Activated CD8-positive, alpha-beta T cell treated with anti-CD3 and anti-CD28 coated beads for 36 hours (primary cell): Measurements from ENCODE around the gene EFNA4. TPM values are rescaled to one million over a fixed set of nuclear protein-coding genes. Genes with fewer than 3 reads are reported as not detected.
"Not testable (repeated sequence)": the region's sequence is repeated elsewhere in the genome, so short reads cannot be mapped to it uniquely, and the experiment has no call there.

Experiments used
- ATAC-seq: fragments of 200-7000 bp; cut with Tn5 transposase; one replicate; pipeline ENCODE4 v1.10.0; 2021; ENCODE audit warnings: mild to moderate bottlenecking, moderate library complexity
- CTCF ChIA-PET: fragments of 350-600 bp; sonication (Branson Sonifier 250); formaldehyde crosslinking; loops from one replicate; lab custom pipeline; 2021; ENCODE audit warnings: antibody characterized with exemption; lab: Charles Lee
- POLR2A ChIA-PET: fragments of 350-600 bp; sonication (Branson Sonifier 250); formaldehyde crosslinking; loops from one replicate; lab custom pipeline; 2021; ENCODE audit warnings: antibody characterized with exemption; lab: Charles Lee
- DNase-seq: peaks from one replicate; pipeline ENCODE4 v3.0.0-alpha.2; 2020
- H3K27ac Mint-ChIP-seq: one replicate; pipeline ENCODE4 v1.8.0; 2021; ENCODE audit warnings: mild to moderate bottlenecking, mixed read lengths
- H3K27me3 Mint-ChIP-seq: one replicate; pipeline ENCODE4 v1.8.0; 2021; ENCODE audit warnings: mixed read lengths
- H3K36me3 Mint-ChIP-seq: one replicate; pipeline ENCODE4 v1.8.0; 2021; ENCODE audit warnings: low read depth, mixed read lengths
- H3K4me1 Mint-ChIP-seq: one replicate; pipeline ENCODE4 v1.8.0; 2021; ENCODE audit warnings: low read depth, mixed read lengths
- H3K4me3 Mint-ChIP-seq: one replicate; pipeline ENCODE4 v1.8.0; 2021; ENCODE audit warnings: mild to moderate bottlenecking, moderate library complexity, mixed read lengths
- H3K9me3 Mint-ChIP-seq: one replicate; pipeline ENCODE4 v1.8.0; 2021; ENCODE audit warnings: mixed read lengths
- intact Hi-C: fragments of 100-400 bp; cut with micrococcal nuclease; formaldehyde crosslinking; loops from one replicate; pipeline ENCODE4 v1.10.0; 2022
- total RNA-seq, 2 experiments: library from RNA; stranded (reverse); gene quantifications; one replicate each; pipeline ENCODE4 v1.2.3, GENCODE V29; 2021
- TF ChIP-seq, protein P1 (sequence below): fragments of 200-600 bp; IDR thresholded peaks from one replicate; pipeline ENCODE4 v1.8.0; 2022; ENCODE audit warnings: antibody characterized with exemption, mild to moderate bottlenecking

The EFNA4 gene
- total RNA-seq, 2 experiments from 2014 or later: 7.1 to 7.8 TPM

DNA sequence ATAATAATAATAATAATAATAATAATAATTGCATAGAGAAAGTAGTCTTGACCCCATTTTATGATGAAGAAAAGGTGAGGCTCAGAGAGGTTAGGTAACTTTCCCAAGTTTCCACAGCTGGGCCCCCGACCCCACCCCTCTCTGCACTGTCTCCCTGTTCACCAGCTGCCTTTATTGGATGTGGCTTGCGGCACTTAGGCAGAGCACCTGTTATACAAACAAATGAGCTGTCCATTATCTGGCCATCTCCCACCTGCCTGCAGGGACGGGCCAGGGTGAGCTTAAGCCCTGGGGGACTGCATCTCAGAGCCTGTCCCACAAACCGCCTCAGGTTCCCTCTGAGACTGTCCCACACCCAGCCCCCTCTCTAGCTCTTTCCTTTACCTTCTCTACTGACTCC, 54.1 kb downstream of the EFNA4 start:
- intact Hi-C loops: no loop called here
- POLR2A ChIA-PET: interaction anchor here (1.0 kb wide), 1 partner anchor 76 kb away, joined by 3 read pairs; no protein-coding TSS in a partner anchor

DNA sequence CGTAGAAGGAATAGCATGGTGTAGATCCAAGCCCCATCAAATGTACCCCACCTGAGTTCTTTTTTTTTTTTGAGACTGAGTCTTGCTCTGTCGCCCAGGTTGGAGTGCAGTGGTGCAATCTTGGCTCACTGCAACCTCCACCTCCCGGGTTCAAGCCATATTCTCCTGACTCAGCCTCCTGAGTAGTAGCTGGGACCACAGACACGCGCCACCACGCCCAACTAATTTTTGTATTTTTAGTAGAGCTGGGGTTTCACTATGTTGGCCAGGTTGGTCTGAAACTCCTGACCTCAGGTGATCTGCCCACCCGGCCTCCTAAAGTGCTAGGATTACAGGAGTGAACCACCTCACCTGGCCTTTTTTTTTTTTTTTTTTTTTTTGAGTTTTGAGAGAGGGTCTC, 54.5 kb downstream of the EFNA4 start:
- H3K9me3 Mint-ChIP-seq, H3K36me3 Mint-ChIP-seq, H3K4me1 Mint-ChIP-seq, intact Hi-C loops, H3K4me3 Mint-ChIP-seq, H3K27ac Mint-ChIP-seq, H3K27me3 Mint-ChIP-seq, DNase-seq, ATAC-seq: not testable (repeated sequence)
- POLR2A ChIA-PET: interaction anchor here (1.0 kb wide), 1 partner anchor 75 kb away, joined by 3 read pairs; no protein-coding TSS in a partner anchor
- CTCF ChIA-PET: interaction anchor here (1.0 to 2.9 kb wide), 2 partner anchors 27 to 49 kb away, joined by 5 to 14 read pairs; no protein-coding TSS in a partner anchor

More for the DNA sequence above, 54.1 kb downstream of the EFNA4 start:
- H3K27me3 Mint-ChIP-seq: peaks cover 3% of the 10 kb centered on the region
- TF ChIP-seq, protein P1, sequence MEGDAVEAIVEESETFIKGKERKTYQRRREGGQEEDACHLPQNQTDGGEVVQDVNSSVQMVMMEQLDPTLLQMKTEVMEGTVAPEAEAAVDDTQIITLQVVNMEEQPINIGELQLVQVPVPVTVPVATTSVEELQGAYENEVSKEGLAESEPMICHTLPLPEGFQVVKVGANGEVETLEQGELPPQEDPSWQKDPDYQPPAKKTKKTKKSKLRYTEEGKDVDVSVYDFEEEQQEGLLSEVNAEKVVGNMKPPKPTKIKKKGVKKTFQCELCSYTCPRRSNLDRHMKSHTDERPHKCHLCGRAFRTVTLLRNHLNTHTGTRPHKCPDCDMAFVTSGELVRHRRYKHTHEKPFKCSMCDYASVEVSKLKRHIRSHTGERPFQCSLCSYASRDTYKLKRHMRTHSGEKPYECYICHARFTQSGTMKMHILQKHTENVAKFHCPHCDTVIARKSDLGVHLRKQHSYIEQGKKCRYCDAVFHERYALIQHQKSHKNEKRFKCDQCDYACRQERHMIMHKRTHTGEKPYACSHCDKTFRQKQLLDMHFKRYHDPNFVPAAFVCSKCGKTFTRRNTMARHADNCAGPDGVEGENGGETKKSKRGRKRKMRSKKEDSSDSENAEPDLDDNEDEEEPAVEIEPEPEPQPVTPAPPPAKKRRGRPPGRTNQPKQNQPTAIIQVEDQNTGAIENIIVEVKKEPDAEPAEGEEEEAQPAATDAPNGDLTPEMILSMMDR: no peak
- H3K4me3 Mint-ChIP-seq: no peak overlapping the region
- H3K27ac Mint-ChIP-seq: no peak overlapping the region
- no peak for DNase-seq
- no peaks in the 10 kb centered on the region for H3K36me3 Mint-ChIP-seq
- no peaks in the 10 kb centered on the region for H3K9me3 Mint-ChIP-seq
- no peak for ATAC-seq
- CTCF ChIA-PET: interaction anchor here (1.0 to 2.9 kb wide), 2 partner anchors 26 to 50 kb away, joined by 5 to 14 read pairs; no protein-coding TSS in a partner anchor
- no peaks in the 10 kb centered on the region for H3K4me1 Mint-ChIP-seq

Other genes with a start within 250 kb of the EFNA4 start
- gene KCNN3, start 193.5 kb upstream of the EFNA4 start, total RNA-seq: under 1 TPM in 1 of 2 experiments, not detected in 1; 0.11 TPM
- 10 to 100 TPM; 32.3 to 33.2 TPM for gene PMVK, start 127.0 kb upstream of the EFNA4 start, total RNA-seq
- gene PBXIP1, start 107.6 kb upstream of the EFNA4 start, total RNA-seq: 10 to 100 TPM; 17.7 to 19.4 TPM
- 10 to 100 TPM; 21.2 to 21.8 TPM for gene PYGO2, start 102.0 kb upstream of the EFNA4 start, total RNA-seq
- gene SHC1, start 93.0 kb upstream of the EFNA4 start, total RNA-seq: 10 to 100 TPM; 32.3 to 34.2 TPM
- 100 to 1,000 TPM; 172 to 173 TPM for gene CKS1B, start 89.1 kb upstream of the EFNA4 start, total RNA-seq
- gene FLAD1, start 80.4 kb upstream of the EFNA4 start, total RNA-seq: 10 to 100 TPM; 31.5 to 32.9 TPM
- not detected for gene LENEP, start 70.2 kb upstream of the EFNA4 start, total RNA-seq
- 10 to 100 TPM; 26.3 to 26.5 TPM for gene ZBTB7B, start 60.9 kb upstream of the EFNA4 start, total RNA-seq
- gene DCST2, start 30.0 kb upstream of the EFNA4 start, total RNA-seq: under 1 TPM; 0.20 to 0.36 TPM
- gene DCST1, start 29.9 kb upstream of the EFNA4 start, total RNA-seq: not detected
- 10 to 100 TPM; 36.4 to 37.2 TPM for gene ADAM15, start 12.4 kb upstream of the EFNA4 start, total RNA-seq
- 1 to 10 TPM; 5.1 to 8.6 TPM for gene EFNA3, start 15.1 kb downstream of the EFNA4 start, total RNA-seq
- under 1 TPM; 0.59 to 0.60 TPM for gene EFNA1, start 64.1 kb downstream of the EFNA4 start, total RNA-seq
- 10 to 100 TPM; 59.7 to 64.0 TPM for gene SLC50A1, start 72.1 kb downstream of the EFNA4 start, total RNA-seq
- 10 to 100 TPM; 37.1 to 38.1 TPM for gene DPM3, start 76.8 kb downstream of the EFNA4 start, total RNA-seq
- gene KRTCAP2, start 109.6 kb downstream of the EFNA4 start, total RNA-seq: 100 to 1,000 TPM; 124 to 125 TPM
- gene TRIM46, start 110.1 kb downstream of the EFNA4 start, total RNA-seq: 1 to 10 TPM; 5.8 to 6.1 TPM
- 10 to 100 TPM; 11.1 to 12.0 TPM for gene THBS3, start 144.2 kb downstream of the EFNA4 start, total RNA-seq
- 10 to 100 TPM; 59.2 to 61.0 TPM for gene MTX1, start 145.0 kb downstream of the EFNA4 start, total RNA-seq
- gene ENTREP3, start 191.7 kb downstream of the EFNA4 start, total RNA-seq: 10 to 100 TPM; 41.1 to 42.2 TPM
- 10 to 100 TPM; 81.3 to 97.2 TPM for gene SCAMP3, start 198.6 kb downstream of the EFNA4 start, total RNA-seq
- gene CLK2, start 209.8 kb downstream of the EFNA4 start, total RNA-seq: 10 to 100 TPM; 80.6 to 85.4 TPM
- 1 to 10 TPM; 1.5 TPM for gene HCN3, start 213.7 kb downstream of the EFNA4 start, total RNA-seq
- gene PKLR, start 237.7 kb downstream of the EFNA4 start, total RNA-seq: not detected
- gene FDPS, start 245.1 kb downstream of the EFNA4 start, total RNA-seq: 100 to 1,000 TPM; 293 to 316 TPM